ENCODE results near the gene FUOM. TPM values are rescaled to one million over a fixed set of nuclear protein-coding genes. Genes with fewer than 3 reads are reported as not detected.

The FUOM gene
- total RNA-seq, 2 experiments from 2014 or later, result 30.4 to 46.0 TPM

DNA sequence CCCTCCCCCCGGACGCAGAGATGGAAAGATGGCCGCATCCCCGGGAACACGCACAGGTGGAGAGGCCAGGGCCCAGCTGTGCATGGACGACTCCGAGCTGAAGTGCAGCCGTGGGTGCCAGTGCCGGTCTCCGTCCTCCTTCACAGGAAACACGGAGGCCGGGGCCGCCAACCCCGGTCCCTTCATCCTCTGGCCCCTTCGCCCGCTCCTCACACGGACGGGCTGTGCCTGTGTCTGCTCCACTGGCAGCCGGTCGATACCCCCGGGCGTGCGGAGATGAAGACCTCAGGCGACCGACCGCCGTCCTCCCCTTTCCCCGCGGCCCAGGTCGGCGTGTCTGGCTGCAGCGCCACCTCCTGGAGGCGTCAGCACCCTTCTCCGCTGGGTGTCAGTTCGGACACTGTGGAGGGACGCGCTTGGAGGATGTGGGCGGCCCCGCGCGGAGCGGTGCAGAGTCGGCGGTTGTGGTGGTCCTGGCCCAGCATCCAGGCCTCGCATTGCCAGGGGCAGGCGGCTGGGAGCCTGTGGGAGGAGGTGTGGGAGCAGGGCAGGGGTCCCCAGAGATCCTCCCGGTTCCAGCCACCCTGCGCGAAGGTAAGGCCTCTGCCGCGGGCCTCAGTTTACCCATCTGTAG lies 39.2 kb downstream of the FUOM start:
- TF ChIP-seq CTCF (conservative IDR thresholded peaks at IDR 0.05; ENCODE audit: low read length), result no peak; the same call in 1 of the 2 replicates
- no peak for TF ChIP-seq EZH2phosphoT487 (IDR thresholded peaks at IDR 0.05; ENCODE audit: borderline replicate concordance, low read depth, low read length)
- POLR2A ChIA-PET, result no interaction called here
- no TSS peak for BruUV-seq (replicated peaks)

GRCh38 chr10:133316732-133317131 lies 41.1 kb downstream of the FUOM start:
- BruUV-seq (replicated peaks), result no TSS peak
- Histone ChIP-seq H3K79me2 (ENCODE audit: insufficient read depth, low read depth, low read length) (no peaks in the 10 kb centered on the region), H2AFZ (ENCODE audit: low read length) (no peak overlapping the region), H3K27ac (ENCODE audit: low read depth, low read length, poor library complexity, severe bottlenecking) (no peak overlapping the region), H3K4me1 (ENCODE audit: insufficient read depth, low read length, poor library complexity, severe bottlenecking) (peaks cover 21% of the 10 kb centered on the region), H3K9me2 (ENCODE audit: insufficient read depth, low read length) (no peaks in the 10 kb centered on the region), H3K4me3 (ENCODE audit: low read depth, low read length, poor library complexity, severe bottlenecking) (no peak overlapping the region), H3K36me3 (ENCODE audit: insufficient read depth, low read length) (peaks cover 17% of the 10 kb centered on the region; the same call in 1 of the 2 replicates), H3K4me2 (ENCODE audit: low read length) (no peak overlapping the region), H3K9me3 (ENCODE audit: low read length) (no peaks in the 10 kb centered on the region), H4K20me1 (ENCODE audit: insufficient read depth, low read length) (no peaks in the 10 kb centered on the region)
- CTCF ChIA-PET (ENCODE audit: unreplicated experiment), result no interaction called here
- TF ChIP-seq CTCF (conservative IDR thresholded peaks at IDR 0.05; ENCODE audit: low read length) (no peak), EZH2phosphoT487 (IDR thresholded peaks at IDR 0.05; ENCODE audit: borderline replicate concordance, low read depth, low read length) (no peak)
- intact Hi-C loops (cut with micrococcal nuclease; ENCODE audit: unreplicated experiment), result no loop called here
- DNase-seq (ENCODE audit: low spot score), result no peak
- POLR2A ChIA-PET, result no interaction called here

More for the DNA sequence above, 39.2 kb downstream of the FUOM start:
- intact Hi-C loops (cut with micrococcal nuclease; ENCODE audit: unreplicated experiment), result no loop called here
- Histone ChIP-seq H3K9me2 (ENCODE audit: insufficient read depth, low read length) (no peaks in the 10 kb centered on the region), H3K27ac (ENCODE audit: low read depth, low read length, poor library complexity, severe bottlenecking) (no peak overlapping the region), H3K79me2 (ENCODE audit: insufficient read depth, low read depth, low read length) (no peaks in the 10 kb centered on the region), H3K4me1 (ENCODE audit: insufficient read depth, low read length, poor library complexity, severe bottlenecking) (peaks cover 16% of the 10 kb centered on the region), H2AFZ (ENCODE audit: low read length) (no peak overlapping the region), H3K4me3 (ENCODE audit: low read depth, low read length, poor library complexity, severe bottlenecking) (no peak overlapping the region), H3K4me2 (ENCODE audit: low read length) (peak overlapping the region; percentile 19; the same call in 1 of the 2 replicates), H3K9me3 (ENCODE audit: low read length) (no peaks in the 10 kb centered on the region), H3K36me3 (ENCODE audit: insufficient read depth, low read length) (no peaks in the 10 kb centered on the region), H4K20me1 (ENCODE audit: insufficient read depth, low read length) (no peaks in the 10 kb centered on the region)
- no peak for DNase-seq (ENCODE audit: low spot score)
- CTCF ChIA-PET (ENCODE audit: unreplicated experiment), result no interaction called here

GRCh38 chr10:133316266-133316665 lies 41.6 kb downstream of the FUOM start:
- intact Hi-C loops (cut with micrococcal nuclease; ENCODE audit: unreplicated experiment), result no loop called here
- peaks cover 21% of the 10 kb centered on the region for H3K4me1 ChIP-seq (ENCODE audit: insufficient read depth, low read length, poor library complexity, severe bottlenecking)
- no TSS peak for BruUV-seq (replicated peaks)
- peaks cover 22% of the 10 kb centered on the region; the same call in 1 of the 2 replicates for H3K36me3 ChIP-seq (ENCODE audit: insufficient read depth, low read length)
- H3K4me3 ChIP-seq (ENCODE audit: low read depth, low read length, poor library complexity, severe bottlenecking), result no peak overlapping the region
- no peaks in the 10 kb centered on the region for H3K79me2 ChIP-seq (ENCODE audit: insufficient read depth, low read depth, low read length)
- POLR2A ChIA-PET, result no interaction called here
- DNase-seq (ENCODE audit: low spot score), result no peak
- no peaks in the 10 kb centered on the region for H3K9me2 ChIP-seq (ENCODE audit: insufficient read depth, low read length)
- H3K27ac ChIP-seq (ENCODE audit: low read depth, low read length, poor library complexity, severe bottlenecking), result no peak overlapping the region
- H4K20me1 ChIP-seq (ENCODE audit: insufficient read depth, low read length), result no peaks in the 10 kb centered on the region
- H2AFZ ChIP-seq (ENCODE audit: low read length), result no peak overlapping the region
- no peak overlapping the region for H3K4me2 ChIP-seq (ENCODE audit: low read length)
- CTCF ChIA-PET (ENCODE audit: unreplicated experiment), result interaction anchor here (1.1 kb wide), 1 partner anchor 8 kb away, joined by 4 read pairs; no protein-coding TSS in a partner anchor
- TF ChIP-seq EZH2phosphoT487 (IDR thresholded peaks at IDR 0.05; ENCODE audit: borderline replicate concordance, low read depth, low read length) (no peak), CTCF (conservative IDR thresholded peaks at IDR 0.05; ENCODE audit: low read length) (no peak)
- H3K9me3 ChIP-seq (ENCODE audit: low read length), result no peaks in the 10 kb centered on the region

Data from OCI-LY7 (cell line).